GM18520 (cell line): Measurements from ENCODE around the gene SLC38A9.
"Not testable (repeated sequence)": the region's sequence is repeated elsewhere in the genome, so short reads cannot be mapped to it uniquely, and the experiment has no call there.

Source experiments
- ATAC-seq: cut with Tn5 transposase; IDR thresholded peaks from one replicate; pipeline ENCODE4 v1.9.1; 2021; ENCODE audit not compliant: unreplicated experiment

SLC38A9 gene

GRCh38 chr5:55708732-55709131, 3.4 kb downstream of the SLC38A9 start:
- ATAC-seq: no peak

- no peak for ATAC-seq
Observed at GRCh38 chr5:55706230-55706629, 5.9 kb downstream of the SLC38A9 start.

DNA sequence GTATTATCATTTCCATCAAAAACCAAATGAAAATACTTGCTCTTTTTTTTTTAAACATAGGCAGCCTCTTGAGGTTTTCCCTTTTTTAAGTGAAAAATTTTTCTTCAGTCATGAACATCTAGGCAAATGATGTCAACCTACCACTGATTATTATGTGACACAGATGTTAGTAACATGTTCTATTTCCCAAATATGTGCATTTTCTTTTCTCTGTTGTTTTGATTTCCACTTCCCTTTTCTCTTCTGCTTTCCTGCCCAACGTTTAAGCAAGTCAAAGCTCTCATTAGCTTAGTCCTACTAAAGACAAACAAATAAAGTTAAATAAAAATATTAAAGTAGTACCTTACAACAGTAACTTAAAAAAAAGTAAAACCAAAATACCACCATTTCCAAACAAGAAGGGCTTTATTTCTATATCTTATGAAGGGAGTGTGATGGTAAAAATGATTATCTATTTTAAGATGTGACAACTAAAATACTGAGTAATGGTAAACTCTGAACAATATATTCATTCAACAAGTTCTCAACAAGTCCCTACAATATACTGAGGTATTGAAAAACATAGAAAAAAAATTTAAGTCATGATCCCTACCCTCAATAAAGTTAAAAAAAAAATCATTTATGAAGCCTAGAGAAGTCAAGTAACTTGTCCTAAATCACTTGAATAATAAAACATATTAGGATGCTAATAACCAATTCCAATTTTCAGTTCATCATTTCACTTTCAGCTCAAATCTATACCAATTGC, 9.4 kb downstream of the SLC38A9 start:
- ATAC-seq: no peak

DNA sequence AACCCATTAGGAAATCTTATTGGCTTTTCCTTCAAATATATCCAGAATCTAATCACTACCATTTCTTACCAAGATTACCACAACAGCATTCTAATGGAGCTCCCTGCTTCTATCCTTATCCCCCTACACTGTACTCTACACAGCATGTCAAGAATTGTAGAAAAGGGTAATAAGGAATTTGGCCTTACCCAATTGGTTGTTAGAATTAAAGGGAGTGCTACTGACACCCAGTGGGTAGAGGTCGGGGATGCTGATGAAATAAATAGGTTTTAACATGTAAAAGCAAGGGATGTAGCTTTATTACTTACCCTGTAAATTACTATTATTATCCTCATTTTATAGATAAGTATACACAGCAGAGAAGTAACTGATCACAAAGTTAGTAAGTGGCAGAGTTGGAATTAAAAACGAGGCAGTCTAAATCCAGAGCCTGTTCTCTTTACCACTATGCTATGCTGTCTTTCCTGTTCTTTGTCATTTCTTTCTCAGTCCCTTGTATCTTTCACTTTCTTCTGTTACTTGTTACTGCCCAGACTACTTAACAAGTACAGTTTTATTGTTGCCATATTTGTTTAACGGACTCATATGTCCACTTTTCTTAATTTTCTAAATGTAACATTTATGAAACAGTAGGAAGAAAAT, 10.5 kb downstream of the SLC38A9 start:
- ATAC-seq: no peak

GRCh38 chr5:55700745-55701144, 11.4 kb downstream of the SLC38A9 start:
- no peak for ATAC-seq

DNA sequence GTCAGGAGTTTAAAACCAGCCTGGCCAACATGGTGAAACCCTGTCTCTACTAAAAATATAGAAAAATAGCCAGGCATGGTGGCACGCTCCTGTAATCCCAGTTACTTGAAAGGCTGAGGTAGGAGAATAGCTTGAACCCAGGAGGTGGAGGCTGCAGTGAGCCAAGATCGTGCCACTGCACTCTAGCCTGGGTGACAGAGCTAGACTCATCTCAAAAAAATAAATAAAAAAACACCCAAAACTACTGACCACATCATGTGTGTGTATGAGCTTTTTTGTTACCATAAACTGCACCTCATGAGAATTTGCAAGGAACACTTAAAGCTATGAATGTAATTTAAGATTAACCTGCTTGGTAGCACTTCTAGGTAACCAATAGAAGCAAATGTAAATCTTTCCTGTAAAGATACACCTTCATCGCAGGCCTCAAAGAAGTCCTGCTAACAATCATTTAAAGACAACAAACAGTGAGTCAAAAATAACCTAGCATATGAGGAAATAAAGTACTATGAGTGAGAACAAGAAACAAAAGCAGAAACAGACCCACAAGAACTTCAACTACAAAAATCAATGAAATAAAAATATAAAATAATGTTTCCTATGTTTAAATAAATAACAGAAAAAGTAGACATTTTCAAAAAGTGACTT, 13.0 kb downstream of the SLC38A9 start:
- ATAC-seq: peak; percentile 40

GRCh38 chr5:55696704-55697103, 15.4 kb downstream of the SLC38A9 start:
- ATAC-seq: not testable (repeated sequence)

DNA sequence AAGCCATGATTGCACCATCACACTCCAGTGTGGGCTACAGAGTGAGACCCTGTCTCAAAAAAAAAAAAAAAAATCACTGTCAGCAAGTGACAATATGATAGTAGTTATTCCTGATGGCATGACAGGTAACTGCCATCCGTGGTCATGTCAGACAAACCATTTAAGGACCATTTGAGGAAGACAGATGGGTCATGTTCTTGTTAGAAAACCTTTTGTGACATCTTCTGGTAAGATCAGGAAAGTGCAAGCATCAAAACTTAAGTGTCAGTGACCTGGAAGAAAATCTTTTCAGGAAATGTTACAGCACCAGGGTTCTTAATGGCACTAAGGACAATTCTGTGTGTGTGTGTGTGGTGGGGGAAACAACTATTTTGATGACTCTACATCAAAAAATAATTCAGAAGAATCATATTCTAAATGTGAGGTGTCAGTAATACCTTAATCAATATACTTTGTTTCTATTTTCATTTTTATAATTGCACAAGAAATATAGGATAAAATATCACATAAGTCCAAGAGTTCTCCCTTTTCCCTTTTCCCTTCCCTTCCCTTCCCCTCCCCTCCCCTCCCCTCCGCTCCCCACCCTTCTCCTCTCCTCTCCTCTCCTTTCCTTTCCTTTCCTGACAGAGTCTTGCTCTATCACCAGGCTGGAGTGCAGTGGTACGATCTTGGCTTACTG, 17.8 kb downstream of the SLC38A9 start:
- no peak for ATAC-seq

DNA sequence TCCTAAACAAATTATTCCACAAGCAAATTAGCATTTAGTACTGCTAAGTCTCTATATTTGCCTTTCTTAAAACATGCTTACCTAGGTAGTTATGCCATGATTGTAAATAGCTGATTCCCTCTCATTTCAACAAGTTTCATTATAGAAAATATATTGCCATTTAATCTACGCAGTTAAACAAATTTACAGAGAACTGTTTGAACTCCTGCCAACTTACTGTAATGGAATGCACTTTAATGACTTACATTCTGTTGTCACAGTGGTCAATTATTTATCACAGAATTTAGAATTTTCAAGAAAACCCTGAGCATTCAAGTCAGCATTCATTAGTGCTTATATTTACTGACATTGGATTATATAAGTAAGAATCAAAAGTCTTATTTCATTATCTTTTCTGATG, 19.6 kb downstream of the SLC38A9 start:
- ATAC-seq: no peak

- ATAC-seq: no peak
Observed at GRCh38 chr5:55692106-55692417, 20.1 kb downstream of the SLC38A9 start.

GRCh38 chr5:55691265-55692105, 20.6 kb downstream of the SLC38A9 start:
- ATAC-seq: no peak

GRCh38 chr5:55682071-55682470, 30.1 kb downstream of the SLC38A9 start:
- no peak for ATAC-seq

DNA sequence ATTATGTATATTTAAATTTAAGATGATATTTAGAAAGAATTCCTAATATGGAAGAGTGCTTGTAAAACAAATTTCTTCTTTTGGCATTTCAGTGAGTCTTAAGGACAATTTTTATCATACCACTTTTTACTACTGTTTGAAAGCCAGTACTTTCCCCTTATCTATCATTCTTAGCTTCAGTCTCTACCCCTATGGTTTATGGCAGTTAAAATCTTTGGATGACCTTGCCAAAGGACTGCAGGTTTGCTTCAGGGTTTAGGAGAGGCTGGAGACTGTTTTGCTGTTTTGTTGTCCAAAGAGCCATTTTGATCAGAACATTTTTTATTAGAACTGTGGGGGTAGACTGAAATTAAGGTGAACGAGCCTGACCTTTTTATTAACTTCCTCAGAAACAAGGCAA, 30.8 kb downstream of the SLC38A9 start:
- ATAC-seq: no peak

- no peak for ATAC-seq
Observed at GRCh38 chr5:55680353-55680752, 31.8 kb downstream of the SLC38A9 start.

DNA sequence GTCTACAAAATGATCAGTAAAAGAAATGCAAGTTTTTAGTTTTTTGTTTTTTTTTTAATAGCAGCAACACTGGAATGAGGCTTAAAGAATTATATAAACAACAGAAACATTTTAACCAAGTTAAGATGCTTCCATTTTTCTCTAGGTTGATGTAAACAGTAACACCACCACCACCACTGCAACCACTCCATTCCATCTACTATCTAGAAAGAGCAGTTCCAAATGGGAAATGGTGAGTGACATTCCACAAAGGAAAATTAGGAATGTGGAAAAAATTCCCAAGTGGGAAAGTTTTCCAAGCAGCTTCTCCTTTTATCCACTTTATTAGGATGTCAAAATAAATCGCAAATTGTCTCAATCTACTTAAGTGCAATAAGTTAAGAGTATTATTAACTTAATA, 32.6 kb downstream of the SLC38A9 start:
- no peak for ATAC-seq

GRCh38 chr5:55675119-55675518, 37.0 kb downstream of the SLC38A9 start:
- no peak for ATAC-seq

GRCh38 chr5:55674340-55674739, 37.8 kb downstream of the SLC38A9 start:
- no peak for ATAC-seq

GRCh38 chr5:55672477-55672911, 39.6 kb downstream of the SLC38A9 start:
- ATAC-seq: no peak

DNA sequence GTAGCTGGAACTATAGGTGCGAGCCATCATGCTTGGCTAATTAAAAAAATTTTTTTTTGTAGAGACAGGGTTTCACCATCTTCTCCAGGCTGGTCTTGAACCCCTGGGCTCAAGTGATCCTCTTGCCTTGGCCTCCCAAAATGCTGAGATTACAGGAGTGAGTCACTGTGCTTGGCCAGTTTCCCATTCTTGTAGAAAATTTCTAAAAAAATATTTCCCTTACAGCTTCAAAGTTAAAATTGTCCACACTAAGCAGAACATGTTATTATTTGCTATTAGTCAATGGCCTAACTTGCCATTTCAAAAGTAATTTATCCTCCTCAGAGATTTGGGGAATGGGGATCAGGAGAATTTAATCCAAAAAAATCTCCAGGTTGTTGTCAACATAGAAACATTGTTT, 40.1 kb downstream of the SLC38A9 start:
- no peak for ATAC-seq

GRCh38 chr5:55668356-55668755, 43.8 kb downstream of the SLC38A9 start:
- no peak for ATAC-seq

GRCh38 chr5:55667938-55668337, 44.2 kb downstream of the SLC38A9 start:
- no peak for ATAC-seq
